SKM-1 (cell line): Measurements from ENCODE around the gene PHLDB3.

Experiments used
- DNase-seq: peaks from one replicate; lab custom pipeline; 2025; ENCODE audit not compliant: unreplicated experiment; lab: John Stamatoyannopoulos, UW

Gene PHLDB3

GRCh38 chr19:43501661-43502418, 2.7 kb downstream of the PHLDB3 start:
- no peak for DNase-seq

GRCh38 chr19:43499042-43499441, 5.5 kb downstream of the PHLDB3 start:
- no peak for DNase-seq

- DNase-seq = no peak
Observed at GRCh38 chr19:43498233-43498842, 6.2 kb downstream of the PHLDB3 start.

GRCh38 chr19:43496960-43497359, 7.6 kb downstream of the PHLDB3 start:
- DNase-seq = no peak

DNA sequence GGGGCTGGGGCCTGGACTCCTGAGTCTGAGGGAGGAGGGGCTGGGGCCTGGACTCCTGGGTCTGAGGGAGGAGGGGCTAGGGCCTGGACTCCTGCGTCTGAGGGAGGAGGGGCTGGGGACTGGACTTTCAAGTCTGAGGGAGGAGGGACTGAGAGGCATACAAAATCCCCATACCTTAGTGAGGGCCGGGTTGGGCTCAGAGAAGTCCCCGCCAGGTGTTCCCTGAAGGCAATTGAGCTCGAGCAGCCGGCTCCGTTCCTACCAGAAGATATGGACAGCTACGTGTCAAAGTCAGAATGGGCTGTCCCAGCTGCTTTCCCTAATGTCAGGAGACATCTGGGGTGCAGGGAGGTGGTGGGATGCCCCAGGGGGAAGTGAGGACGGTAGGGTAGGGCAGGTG, 9.5 kb downstream of the PHLDB3 start:
- no peak for DNase-seq

GRCh38 chr19:43490759-43491158, 13.8 kb downstream of the PHLDB3 start:
- no peak for DNase-seq

GRCh38 chr19:43489979-43490599, 14.5 kb downstream of the PHLDB3 start:
- DNase-seq = no peak

DNA sequence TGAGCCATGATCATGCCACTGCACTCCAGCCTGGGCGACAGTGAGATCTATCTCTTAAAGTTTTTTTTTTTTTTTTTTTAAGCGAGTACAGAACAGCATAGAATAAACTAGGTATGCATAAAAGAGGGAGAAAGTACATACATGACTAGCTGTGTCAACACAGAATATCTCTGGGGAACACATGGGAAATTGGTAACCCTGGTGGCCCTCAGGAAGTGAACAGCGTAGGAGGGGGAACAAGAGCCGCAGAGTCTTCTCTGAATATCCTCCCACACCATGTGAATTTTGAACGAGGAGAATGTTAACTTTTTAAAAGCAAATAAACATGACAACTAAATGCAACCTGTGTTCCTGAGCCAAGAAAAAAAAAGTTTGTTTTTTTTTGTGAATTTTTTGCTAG, 15.2 kb downstream of the PHLDB3 start:
- no peak for DNase-seq

DNA sequence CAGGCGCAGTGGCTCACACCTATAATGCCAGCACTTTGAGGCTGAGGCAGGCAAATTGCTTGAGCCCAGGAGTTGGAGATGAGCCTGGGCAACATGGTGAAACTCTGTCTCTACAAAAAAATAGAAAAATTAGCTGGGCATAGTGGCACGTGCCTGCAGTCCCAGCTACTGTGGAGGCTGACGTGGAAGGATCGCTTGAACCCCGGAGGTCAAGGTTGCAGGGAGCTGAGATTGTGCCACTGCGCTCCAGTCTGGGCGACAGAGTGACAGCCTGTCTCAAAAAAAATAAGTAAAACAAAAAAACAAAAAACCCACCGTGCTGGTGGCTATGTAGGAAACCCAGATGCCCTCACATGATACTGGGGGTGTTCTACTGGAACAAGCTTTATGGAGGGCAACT, 16.4 kb downstream of the PHLDB3 start:
- no peak for DNase-seq

GRCh38 chr19:43486412-43486811, 18.1 kb downstream of the PHLDB3 start:
- DNase-seq = no peak

GRCh38 chr19:43485951-43486350, 18.6 kb downstream of the PHLDB3 start:
- no peak for DNase-seq

GRCh38 chr19:43483281-43483680, 21.3 kb downstream of the PHLDB3 start:
- no peak for DNase-seq

DNA sequence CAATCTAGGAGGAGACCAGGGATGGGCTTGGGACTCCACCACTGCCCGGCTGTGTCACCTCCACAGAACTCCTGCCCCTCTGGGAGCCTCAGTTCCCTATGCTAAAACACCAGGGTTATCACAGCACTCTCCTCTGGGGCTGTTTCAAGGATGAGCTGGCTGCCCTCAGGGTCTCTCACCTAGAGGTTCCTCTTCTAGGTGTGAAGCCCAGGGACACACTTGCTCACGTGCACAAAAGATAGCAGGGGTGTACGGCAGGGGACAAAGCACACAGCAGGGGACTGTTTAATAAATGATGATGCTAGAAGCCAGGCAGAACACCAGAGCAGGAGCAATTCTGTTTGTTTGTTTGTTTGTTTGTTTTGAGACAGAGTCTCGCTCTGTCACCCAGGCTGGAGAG, 22.4 kb downstream of the PHLDB3 start:
- DNase-seq = no peak

DNA sequence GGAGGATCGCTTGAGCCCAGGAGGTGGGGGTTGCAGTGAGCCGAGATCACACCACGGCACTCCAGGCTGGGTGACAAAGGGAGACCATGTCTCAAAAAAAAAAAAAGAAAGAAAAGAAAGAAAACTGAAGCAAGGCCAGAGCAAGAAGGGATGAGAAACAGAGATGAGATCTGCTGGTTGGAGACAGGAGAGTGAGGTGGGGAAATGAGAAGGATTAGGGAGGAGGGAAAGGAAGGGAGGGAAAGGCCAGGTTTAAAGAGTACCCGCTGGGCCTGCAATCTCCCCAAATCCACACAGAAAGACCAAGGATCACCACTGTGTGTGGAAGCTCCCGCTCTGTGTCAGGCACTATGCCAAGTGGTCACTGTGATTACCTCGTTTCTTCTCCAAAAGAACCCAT, 22.8 kb downstream of the PHLDB3 start:
- DNase-seq = no peak

DNA sequence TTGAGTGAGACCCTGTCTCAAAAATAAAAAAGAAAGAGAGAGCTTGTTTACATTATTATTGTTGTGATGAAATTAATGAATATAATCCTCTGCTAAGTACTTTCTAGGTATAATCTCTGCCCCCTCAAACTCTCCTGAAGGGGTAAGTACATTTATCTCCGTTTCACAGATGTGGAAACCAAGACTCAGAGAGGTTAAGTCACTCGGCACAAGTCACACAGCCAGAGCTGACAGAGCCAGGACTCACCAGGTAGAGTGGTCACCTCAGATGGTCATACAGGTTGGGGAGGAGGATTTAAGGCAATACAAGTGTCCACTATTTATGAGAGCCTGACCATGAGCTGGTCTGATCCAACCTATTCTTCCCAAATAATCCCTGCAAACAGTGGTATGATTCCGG, 24.0 kb downstream of the PHLDB3 start:
- no peak for DNase-seq

DNA sequence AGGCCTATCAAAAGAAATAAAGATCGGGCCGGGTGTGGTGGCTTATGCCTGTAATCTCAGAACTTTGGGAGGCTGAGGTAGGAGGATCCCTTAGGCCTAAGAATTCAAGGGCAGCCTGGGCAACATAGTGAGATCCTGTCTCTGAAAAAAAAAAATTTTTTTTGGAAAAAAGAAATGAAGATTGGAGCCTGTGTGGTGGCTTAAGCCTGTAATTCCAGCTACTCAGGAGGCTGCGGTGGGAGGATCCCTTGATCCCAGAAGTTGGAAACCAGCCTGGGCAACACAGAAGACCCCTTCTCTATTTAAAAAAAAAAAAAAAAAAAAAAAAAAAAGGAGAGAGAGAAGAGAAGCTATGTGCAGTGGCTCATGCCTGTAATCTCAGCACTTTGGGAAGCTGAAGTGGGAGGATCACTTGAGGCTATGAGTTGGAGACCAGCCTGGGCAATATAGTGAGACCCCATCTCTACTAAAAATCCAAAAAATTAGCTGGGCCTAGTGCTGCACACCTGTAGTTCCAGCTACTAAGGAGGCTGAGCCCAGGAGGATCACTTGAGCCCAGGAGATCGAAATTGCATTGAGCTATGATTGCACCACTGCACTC, 24.5 kb downstream of the PHLDB3 start:
- DNase-seq = no peak

DNA sequence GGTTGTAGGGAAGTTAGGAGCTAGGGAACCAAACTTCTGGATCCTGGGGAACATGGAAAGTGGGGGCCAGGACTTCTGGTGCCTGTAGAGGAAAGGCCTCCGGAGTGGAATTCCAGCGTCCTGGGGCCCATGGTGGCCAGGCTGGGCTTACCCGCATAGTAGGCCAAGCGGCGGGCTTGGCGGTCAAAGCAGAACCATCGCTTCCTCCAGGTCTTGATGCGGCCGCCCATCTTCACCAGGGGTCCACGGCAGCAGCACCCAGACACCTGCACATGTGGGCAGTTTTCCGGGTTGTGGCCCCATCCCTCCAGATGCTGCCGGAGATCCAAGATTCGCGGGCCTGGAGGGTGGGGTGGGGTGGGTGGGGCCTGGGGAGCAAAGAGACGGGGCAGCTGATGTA, 25.3 kb downstream of the PHLDB3 start:
- DNase-seq = no peak

GRCh38 chr19:43478323-43478722, 26.2 kb downstream of the PHLDB3 start:
- DNase-seq = no peak

DNA sequence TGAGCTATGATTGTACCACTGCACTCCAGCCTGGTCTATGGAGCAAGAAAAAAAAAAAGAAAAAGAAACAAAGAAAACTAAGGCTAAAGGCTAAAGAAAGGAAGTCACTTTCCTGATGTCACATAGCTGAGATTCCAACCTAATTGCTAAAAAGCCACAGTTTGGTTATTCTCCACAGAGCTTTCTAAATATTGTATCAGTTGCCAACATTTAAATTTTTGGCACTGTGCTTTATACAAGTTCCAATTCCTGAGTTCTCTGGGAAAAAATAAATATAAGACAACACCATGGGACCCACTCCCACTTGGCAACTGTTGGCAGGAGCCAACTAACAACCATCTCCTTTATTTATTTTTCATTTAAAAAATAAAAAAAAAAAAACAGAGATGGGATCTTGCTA, 27.9 kb downstream of the PHLDB3 start:
- DNase-seq = no peak

GRCh38 chr19:43474986-43475705, 29.4 kb downstream of the PHLDB3 start:
- peak; percentile 25 for DNase-seq

DNA sequence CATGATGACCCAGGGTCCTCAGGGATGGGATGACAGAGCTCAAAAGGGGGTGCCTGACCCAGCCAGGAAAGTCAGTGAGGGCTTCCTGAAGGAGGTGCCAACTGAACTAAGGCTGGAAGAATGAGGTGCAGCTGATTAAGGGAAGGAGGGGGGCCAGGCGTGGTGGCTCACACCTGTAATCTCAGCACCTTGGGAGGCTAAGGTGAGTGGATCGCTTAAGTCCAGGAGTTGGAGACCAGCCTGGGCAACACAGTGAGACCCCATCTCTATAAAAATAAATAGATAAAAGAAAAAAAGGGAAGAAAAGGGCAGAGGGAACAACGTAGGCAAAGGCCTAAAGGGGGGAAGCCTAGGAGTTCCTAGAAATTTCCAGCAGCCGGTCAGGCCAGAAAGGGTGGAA, 30.1 kb downstream of the PHLDB3 start:
- no peak for DNase-seq
